GM18858 (cell line): Measurements from ENCODE around the gene DOK6.

Experiments used
- ATAC-seq: cut with Tn5 transposase; IDR thresholded peaks from one replicate; pipeline ENCODE4 v1.9.1; 2021; ENCODE audit not compliant: unreplicated experiment

DOK6 gene

GRCh38 chr18:69432847-69433246 lies 32.2 kb downstream of the DOK6 start:
- no peak for ATAC-seq

DNA sequence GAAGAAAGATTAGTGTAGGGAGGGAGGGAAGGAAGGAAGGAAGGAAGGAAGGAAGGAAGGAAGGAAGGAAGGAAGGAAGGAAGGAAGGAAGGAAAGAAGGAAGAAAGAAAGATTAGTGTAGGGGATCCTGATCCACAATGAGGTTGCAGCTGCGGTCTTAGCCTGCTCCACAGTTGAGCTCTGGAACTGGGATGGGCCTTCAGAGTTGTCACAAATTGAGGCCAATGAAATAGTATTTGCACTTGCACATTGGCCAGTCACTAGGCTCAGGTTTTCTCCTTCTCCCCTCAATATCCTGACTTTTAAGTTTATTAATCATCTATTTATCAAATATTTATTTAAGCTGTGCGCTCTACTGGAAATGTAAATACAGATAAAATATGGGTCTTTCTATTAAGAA lies 34.3 kb downstream of the DOK6 start:
- ATAC-seq: no peak

DNA sequence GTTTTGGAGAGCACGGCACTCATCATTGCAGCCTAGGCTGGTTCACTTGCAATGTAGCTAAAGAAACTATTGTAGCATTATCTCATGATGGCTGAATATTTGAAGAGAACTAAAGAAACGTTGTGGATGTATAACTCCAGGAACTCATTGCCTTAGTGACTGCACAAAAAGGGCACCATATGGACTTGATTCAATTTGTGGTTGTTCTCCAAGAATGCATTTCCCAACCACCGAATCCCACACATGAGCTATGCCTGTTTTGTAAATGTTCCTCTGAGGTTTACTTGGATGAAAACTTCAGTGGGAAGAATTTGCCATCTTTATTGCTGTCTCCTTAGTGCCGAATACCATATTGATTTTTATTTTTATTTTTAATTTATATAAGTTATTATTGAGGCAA lies 43.5 kb downstream of the DOK6 start:
- no peak for ATAC-seq

DNA sequence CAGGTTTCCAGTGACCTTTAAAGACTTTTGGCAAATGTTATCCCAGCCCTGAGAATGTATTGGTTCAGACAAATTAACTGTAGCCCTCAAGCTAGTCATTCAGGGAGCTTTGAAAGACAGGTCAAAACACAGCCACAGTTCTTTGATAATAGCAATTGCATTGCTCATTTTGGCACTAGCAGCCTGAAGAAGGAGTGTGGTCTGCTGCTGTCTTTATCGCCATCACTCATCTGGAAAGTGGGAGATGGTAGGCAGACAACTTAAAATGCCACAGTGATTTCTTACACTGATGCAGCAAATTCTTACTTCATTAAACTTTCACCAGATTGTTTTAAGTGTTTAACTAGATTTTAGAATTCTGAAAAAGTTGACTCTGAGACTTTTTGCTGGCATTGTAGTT lies 47.2 kb downstream of the DOK6 start:
- ATAC-seq: no peak

GRCh38 chr18:69455125-69455524 lies 54.4 kb downstream of the DOK6 start:
- no peak for ATAC-seq

DNA sequence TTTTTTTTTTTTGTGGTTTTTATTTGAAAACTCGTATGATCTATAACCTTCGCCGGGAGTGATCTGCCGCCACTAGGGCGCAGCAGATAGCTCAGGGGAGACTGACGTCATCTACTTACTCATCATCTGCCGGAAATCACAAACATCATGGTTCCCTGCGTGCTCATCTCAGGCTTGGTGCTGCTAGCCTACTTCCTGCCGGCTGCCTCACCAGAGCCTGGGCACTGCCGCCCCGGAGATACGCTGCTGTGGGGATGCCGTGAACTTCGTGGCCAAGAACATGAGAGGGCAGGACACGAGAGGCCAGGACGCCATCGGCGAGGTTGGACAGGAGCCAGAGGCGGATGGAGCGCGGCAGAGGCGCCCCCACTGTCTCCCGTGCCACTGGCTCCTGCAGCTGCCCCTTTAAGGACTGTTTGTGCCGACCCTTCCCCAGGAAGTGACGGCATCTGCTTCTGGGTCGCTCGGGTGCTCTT lies 68.8 kb downstream of the DOK6 start:
- peak; percentile 63 for ATAC-seq

GRCh38 chr18:69480460-69480859 lies 79.8 kb downstream of the DOK6 start:
- no peak for ATAC-seq

GRCh38 chr18:69483574-69483973 lies 82.9 kb downstream of the DOK6 start:
- no peak for ATAC-seq

GRCh38 chr18:69484699-69485396 lies 84.2 kb downstream of the DOK6 start:
- ATAC-seq: no peak

DNA sequence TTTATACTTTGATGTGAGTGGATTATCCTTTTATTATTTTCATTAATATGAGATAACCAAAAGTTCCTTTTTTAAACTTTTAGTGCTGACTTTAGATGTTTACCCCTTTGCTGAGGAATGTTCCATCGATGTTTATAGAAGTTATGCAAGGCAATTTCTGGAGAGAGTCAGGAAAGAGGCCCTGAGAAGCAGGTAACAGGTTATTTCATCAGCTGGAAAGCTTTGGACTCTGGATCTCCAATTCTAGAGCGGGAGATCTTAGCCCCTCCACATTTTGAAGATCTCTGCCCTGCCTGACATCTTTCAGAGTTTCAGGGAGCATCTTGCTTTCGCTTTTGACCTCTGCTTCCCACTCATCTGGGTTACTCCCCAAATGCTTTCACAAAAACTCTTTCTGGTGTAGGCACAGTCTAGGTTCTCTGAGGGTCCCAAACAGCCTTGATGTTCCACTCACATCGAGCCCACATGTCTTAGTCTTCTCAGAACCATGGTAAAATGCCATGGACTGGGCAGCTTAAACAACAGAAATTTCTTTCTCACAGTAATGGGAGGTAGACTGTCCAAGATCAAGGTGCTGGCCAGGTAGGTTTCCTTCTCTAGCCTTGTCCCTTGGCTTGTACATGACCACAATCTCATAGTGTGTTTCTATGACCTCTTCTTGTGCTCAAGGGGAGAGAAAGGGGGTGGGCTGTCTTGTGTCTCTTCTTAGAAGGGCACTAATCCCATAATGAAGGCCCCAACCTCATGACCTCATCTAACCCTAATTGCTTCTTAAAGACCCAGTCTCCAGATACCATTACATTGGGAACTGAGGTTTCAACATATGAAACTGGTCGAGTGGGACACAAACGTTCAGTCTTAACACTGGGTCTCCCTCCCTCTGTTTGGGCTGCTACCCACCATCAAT lies 87.1 kb downstream of the DOK6 start:
- ATAC-seq: no peak

DNA sequence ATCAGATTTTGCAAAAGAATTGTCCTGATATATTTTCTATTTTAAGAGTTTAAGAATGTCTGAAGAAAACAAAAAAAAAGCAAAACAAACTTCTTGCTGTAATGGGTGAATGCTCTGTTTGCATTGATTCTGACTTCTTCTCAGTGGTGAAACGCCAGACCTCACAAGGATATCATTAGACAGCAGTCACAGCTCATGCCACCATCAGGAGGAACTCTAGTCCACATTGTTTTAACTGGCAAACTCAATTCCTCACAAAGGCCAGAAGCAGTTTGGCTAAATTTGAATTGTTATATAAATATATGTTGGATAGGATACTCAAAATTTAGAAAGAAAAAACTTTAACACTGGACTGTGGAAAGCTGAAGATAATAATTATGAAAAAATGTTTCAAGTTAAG lies 89.4 kb downstream of the DOK6 start:
- ATAC-seq: no peak

GRCh38 chr18:69490813-69491212 lies 90.1 kb downstream of the DOK6 start:
- no peak for ATAC-seq

DNA sequence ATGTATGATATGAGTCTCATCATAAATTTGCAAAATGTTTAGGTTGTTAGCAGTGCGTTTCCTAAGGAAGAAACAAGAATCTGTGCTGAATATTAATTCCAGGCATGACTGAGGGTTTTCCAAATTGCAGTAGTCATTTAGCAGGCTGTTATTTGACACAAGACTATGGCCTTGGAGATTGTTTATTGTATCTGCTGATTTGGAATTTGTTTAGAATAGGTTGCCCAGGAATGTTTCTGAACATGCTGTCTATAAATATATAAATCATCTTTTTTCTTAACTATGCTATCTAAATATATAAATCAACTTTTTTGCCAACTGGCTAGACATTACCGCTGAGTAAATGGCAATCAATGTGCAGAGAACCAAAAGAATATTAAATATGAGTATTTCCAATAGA lies 90.9 kb downstream of the DOK6 start:
- no peak for ATAC-seq

DNA sequence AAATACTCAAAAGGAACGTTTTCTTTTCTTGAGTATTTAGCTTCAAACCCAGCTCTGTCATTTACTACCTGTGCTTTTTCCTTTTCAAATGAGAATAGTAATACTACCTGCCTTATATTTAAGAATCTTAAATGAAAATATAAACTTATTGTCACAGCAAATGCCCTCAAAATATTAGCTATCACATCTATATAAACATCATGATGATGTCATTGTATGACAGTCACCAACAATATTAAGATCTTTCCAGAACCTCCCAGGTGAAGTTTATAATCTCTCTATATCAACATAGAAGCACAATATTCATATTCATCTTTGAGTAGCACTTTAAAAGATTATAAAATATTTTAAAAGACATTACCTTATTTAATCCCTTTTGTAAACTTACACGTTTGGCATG lies 92.2 kb downstream of the DOK6 start:
- no peak for ATAC-seq

DNA sequence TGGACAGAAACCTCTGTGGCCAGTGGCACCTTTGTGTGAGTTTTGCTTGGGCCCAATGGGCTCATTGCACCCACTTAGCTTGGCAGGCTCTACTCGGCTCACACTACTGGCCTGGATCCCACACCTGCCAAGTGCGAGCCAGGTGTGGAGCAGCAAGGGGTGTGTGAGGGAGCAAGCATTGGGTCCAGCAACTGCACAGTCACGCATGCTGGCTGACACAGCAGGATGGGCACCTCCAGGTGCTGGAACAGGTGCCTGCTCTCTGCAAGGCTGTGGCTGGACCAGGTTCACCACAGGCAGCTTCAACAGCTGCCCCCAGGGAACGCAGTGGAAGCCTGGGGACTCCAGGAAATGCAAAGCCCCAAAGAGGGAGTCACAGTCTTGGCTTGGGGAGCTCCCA lies 94.2 kb downstream of the DOK6 start:
- ATAC-seq: no peak

- no peak for ATAC-seq
These were observed 94.7 kb downstream of the DOK6 start for GRCh38 chr18:69495338-69495737.

DNA sequence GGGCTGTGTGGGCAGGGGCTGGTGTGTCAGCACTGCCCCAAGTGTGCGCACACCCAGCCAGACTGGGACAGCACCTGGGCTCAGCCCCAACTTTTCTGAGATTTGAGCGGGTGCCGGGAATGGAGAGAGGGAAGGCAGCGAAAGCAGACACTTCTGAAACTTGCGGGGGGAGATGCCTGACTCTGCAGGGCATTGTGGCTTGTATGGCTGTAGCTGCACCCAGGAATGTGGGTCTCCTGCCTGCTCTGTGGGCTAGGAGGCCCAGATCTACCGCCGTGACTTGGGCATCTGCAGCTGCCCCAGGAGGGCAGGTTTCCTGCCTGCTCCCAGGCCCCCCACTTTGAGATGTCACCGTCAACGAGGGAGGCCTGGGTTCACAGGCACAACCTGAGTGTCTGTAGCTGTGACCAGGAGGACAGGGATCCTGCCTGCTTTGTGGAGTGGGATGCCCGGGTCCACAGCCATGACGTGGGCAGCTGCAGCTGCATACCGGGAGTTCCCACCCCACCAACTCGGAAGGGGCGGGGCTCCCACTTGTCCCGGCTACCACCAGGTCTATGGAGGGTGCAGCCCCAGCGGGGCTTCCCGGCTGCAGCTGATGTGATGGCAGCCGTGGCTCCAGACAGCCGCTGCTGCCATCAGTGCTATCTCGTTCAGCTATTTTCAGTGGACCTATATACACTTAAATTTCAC lies 95.3 kb downstream of the DOK6 start:
- no peak for ATAC-seq

DNA sequence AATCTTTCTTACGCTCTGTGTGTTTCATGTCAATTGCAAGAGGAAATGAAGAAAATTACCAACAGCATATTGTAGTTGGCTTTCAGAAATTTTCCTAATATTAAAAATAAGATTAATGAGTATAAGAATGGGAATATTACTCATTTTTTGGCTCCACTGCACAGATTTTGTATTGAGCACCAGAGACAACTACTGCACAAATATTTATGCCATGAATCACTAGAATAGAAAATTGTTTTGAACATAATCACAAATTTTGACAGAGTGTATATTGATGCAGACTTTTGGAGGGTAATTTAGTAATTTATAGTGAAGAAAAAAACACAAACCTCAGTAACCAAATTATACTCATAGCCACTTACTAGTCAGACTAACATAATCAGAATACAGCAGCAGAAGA lies 118.3 kb downstream of the DOK6 start:
- ATAC-seq: no peak

DNA sequence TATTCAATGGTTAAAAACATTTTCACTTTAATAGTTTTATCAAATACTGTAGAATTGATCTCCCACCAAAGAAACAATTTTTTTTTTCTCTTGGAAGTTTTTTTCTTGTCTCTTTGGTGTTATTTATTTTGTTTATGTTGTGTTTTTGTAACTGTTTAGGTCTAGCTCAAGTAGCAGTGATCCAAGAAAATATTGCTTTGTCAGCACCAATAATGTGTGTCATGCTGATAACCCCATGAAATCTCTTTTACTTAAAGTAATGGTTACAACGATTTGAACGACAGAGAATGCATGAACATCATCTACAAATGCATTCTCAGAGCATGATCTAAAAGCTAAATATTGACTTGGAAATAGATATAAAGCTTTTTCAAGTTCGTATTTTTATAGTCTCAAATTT lies 122.9 kb downstream of the DOK6 start:
- ATAC-seq: no peak

DNA sequence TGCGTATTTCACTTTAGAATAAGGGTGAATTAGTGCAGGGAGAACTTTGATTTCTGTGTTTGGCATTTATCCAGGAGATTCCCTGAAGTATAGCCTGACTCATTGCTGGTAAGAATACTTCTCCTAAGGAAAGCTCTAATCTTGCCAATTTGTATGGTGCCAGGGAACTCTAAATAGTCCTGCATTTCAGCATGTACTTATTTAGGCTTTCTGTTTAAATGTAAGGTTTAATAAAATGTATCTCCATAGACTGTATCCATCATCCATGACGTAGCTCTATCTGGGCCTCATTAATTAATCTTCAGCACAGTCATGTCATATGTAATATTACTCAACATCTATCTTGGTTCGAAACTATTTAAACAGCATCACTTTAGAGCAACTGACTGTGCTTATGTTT lies 127.7 kb downstream of the DOK6 start:
- no peak for ATAC-seq

DNA sequence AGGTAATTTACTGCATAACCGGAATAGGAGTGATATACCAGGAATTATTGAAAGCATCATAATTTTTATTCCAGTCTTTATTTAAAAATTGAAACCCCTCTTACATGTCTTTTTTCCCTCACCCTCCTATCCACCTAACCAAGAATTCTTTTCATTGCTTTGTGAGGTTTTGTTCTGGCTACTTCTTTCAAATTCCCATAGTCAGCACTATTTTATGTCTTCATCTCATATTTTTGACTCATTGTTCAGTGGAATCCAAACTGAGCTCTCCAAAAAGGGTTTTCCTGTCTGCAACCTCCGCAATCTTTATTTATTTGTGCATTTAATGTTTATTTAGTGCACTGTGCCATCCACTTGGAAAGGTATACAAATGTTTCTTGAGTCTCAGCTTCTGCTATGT lies 128.5 kb downstream of the DOK6 start:
- no peak for ATAC-seq

DNA sequence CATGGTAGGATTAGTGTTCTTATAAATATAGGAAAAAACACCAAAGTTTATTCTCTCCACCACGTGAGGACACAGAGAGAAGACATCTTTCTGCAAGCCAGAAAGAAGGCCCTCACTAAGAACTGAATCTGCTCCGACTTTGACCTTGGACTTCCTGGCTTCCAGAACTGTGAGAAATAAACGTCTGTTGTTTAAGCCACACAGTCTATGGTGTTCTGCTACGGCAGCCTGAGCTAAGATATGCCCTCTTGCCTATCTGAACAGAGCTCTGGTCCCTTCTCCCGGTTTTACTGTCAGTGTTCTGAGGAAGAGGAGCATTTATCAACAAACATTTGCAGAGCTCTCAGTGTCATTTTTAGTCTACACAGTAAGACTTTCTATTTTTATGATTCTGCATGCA lies 131.3 kb downstream of the DOK6 start:
- no peak for ATAC-seq
